ENCODE measurements around the gene XPO6.

Gene XPO6

GRCh38 chr16:28096983-28097899, 114.5 kb downstream of the XPO6 start:
- intact Hi-C loops (cut with DNase I) = no loop called here
- DNase-seq = peak in 2 of 10 donors; percentile 51 to 82

- intact Hi-C loops (cut with DNase I) = no loop called here
Observed at GRCh38 chr16:28093385-28093725, 118.4 kb downstream of the XPO6 start.

GRCh38 chr16:28092721-28093384, 118.9 kb downstream of the XPO6 start:
- intact Hi-C loops (cut with DNase I) = no loop called here
- peak in 2 of 10 donors; percentile 28 to 59 for DNase-seq

More at GRCh38 chr16:28093385-28093725, 118.4 kb downstream of the XPO6 start:
- peak in 1 of 10 donors; percentile 74 for DNase-seq

- intact Hi-C loops (cut with DNase I) = no loop called here
- peak in 2 of 10 donors; percentile 72 to 73 for DNase-seq
Observed at GRCh38 chr16:28091656-28092055, 120.1 kb downstream of the XPO6 start.

- DNase-seq = peak in 2 of 10 donors; percentile 62 to 72
- intact Hi-C loops (cut with DNase I) = no loop called here
Observed at GRCh38 chr16:28090646-28091377, 121.0 kb downstream of the XPO6 start.

GRCh38 chr16:28089992-28090365, 121.8 kb downstream of the XPO6 start:
- peak in 1 of 10 donors; percentile 4 for DNase-seq
- intact Hi-C loops (cut with DNase I) = no loop called here

- peak in 2 of 10 donors; percentile 12 to 59 for DNase-seq
- intact Hi-C loops (cut with DNase I) = no loop called here
Observed at GRCh38 chr16:28089205-28089991, 122.4 kb downstream of the XPO6 start.

- intact Hi-C loops (cut with DNase I) = no loop called here
Observed at GRCh38 chr16:28087675-28088300, 124.0 kb downstream of the XPO6 start.

GRCh38 chr16:28087140-28087660, 124.6 kb downstream of the XPO6 start:
- intact Hi-C loops (cut with DNase I) = no loop called here

More at GRCh38 chr16:28087675-28088300, 124.0 kb downstream of the XPO6 start:
- DNase-seq = peak in 1 of 10 donors; percentile 51

GRCh38 chr16:28086186-28087139, 125.3 kb downstream of the XPO6 start:
- intact Hi-C loops (cut with DNase I) = no loop called here
- DNase-seq = peak in 1 of 10 donors; percentile 55

More at GRCh38 chr16:28087140-28087660, 124.6 kb downstream of the XPO6 start:
- DNase-seq = peak in 1 of 10 donors; percentile 69

- peak in 1 of 10 donors; percentile 22 for DNase-seq
- intact Hi-C loops (cut with DNase I) = no loop called here
Observed at GRCh38 chr16:28085389-28086171, 126.2 kb downstream of the XPO6 start.

GRCh38 chr16:28084209-28084608, 127.6 kb downstream of the XPO6 start:
- intact Hi-C loops (cut with DNase I) = no loop called here
- DNase-seq = no peak

- no peak for DNase-seq
- intact Hi-C loops (cut with DNase I) = no loop called here
Observed at GRCh38 chr16:28082624-28083023, 129.1 kb downstream of the XPO6 start.

- intact Hi-C loops (cut with DNase I) = no loop called here
- DNase-seq = no peak
Observed at GRCh38 chr16:28081391-28081968, 130.3 kb downstream of the XPO6 start.

- intact Hi-C loops (cut with DNase I) = no loop called here
- no peak for DNase-seq
Observed at GRCh38 chr16:28078261-28078660, 133.5 kb downstream of the XPO6 start.

- no peak for DNase-seq
- intact Hi-C loops (cut with DNase I) = no loop called here
Observed at GRCh38 chr16:28073836-28074235, 137.9 kb downstream of the XPO6 start.

- intact Hi-C loops (cut with DNase I) = no loop called here
- no peak for DNase-seq
Observed at GRCh38 chr16:28072087-28072486, 139.7 kb downstream of the XPO6 start.
